ENCODE measurements around the gene MTCL1. TPM values are rescaled to one million over a fixed set of nuclear protein-coding genes. Genes with fewer than 3 reads are reported as not detected.

The MTCL1 gene
- total and polyA plus RNA-seq, 9 of the 15 experiments (the other 6 are each of a cell fraction or from before 2014, with no cell fraction given) = 0.21 to 7.4 (median 3.7) TPM

GRCh38 chr18:8745355-8746014 lies 40.1 kb downstream of the MTCL1 start (continued):
- TF ChIP-seq, protein P1, sequence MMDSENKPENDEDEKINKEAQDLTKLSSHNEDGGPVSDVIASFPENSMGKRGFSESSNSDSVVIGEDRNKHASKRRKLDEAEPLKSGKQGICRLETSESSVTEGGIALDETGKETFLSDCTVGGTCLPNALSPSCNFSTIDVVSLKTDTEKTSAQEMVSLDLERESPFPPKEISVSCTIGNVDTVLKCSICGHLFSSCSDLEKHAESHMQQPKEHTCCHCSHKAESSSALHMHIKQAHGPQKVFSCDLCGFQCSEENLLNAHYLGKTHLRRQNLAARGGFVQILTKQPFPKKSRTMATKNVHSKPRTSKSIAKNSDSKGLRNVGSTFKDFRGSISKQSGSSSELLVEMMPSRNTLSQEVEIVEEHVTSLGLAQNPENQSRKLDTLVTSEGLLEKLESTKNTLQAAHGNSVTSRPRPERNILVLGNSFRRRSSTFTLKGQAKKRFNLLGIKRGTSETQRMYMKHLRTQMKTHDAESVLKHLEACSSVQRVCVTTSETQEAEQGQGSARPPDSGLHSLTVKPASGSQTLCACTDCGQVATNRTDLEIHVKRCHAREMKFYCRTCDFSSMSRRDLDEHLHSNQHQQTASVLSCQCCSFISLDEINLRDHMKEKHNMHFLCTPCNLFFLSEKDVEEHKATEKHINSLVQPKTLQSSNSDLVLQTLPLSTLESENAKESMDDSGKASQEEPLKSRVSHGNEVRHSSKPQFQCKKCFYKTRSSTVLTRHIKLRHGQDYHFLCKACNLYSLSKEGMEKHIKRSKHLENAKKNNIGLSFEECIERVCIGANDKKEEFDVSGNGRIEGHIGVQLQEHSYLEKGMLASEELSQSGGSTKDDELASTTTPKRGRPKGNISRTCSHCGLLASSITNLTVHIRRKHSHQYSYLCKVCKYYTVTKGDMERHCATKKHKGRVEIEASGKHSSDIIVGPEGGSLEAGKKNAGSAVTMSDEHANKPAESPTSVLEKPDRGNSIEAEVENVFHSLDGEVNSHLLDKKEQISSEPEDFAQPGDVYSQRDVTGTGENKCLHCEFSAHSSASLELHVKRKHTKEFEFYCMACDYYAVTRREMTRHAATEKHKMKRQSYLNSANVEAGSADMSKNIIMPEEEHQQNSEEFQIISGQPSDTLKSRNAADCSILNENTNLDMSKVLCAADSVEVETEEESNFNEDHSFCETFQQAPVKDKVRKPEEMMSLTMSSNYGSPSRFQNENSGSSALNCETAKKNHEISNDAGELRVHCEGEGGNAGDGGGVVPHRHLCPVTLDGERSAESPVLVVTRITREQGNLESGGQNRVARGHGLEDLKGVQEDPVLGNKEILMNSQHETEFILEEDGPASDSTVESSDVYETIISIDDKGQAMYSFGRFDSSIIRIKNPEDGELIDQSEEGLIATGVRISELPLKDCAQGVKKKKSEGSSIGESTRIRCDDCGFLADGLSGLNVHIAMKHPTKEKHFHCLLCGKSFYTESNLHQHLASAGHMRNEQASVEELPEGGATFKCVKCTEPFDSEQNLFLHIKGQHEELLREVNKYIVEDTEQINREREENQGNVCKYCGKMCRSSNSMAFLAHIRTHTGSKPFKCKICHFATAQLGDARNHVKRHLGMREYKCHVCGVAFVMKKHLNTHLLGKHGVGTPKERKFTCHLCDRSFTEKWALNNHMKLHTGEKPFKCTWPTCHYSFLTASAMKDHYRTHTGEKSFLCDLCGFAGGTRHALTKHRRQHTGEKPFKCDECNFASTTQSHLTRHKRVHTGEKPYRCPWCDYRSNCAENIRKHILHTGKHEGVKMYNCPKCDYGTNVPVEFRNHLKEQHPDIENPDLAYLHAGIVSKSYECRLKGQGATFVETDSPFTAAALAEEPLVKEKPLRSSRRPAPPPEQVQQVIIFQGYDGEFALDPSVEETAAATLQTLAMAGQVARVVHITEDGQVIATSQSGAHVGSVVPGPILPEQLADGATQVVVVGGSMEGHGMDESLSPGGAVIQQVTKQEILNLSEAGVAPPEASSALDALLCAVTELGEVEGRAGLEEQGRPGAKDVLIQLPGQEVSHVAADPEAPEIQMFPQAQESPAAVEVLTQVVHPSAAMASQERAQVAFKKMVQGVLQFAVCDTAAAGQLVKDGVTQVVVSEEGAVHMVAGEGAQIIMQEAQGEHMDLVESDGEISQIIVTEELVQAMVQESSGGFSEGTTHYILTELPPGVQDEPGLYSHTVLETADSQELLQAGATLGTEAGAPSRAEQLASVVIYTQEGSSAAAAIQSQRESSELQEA (IDR thresholded peaks at IDR 0.05; ENCODE audit: low read depth) = no peak
- no peak for TF ChIP-seq POLR3A (IDR thresholded peaks at IDR 0.05; ENCODE audit: borderline replicate concordance, extremely low read depth, insufficient read depth, insufficient read length)
- TF ChIP-seq ZNF143 (CRISPR knock-in tag; IDR thresholded peaks at IDR 0.05) = no peak
- TF ChIP-seq, protein P2, sequence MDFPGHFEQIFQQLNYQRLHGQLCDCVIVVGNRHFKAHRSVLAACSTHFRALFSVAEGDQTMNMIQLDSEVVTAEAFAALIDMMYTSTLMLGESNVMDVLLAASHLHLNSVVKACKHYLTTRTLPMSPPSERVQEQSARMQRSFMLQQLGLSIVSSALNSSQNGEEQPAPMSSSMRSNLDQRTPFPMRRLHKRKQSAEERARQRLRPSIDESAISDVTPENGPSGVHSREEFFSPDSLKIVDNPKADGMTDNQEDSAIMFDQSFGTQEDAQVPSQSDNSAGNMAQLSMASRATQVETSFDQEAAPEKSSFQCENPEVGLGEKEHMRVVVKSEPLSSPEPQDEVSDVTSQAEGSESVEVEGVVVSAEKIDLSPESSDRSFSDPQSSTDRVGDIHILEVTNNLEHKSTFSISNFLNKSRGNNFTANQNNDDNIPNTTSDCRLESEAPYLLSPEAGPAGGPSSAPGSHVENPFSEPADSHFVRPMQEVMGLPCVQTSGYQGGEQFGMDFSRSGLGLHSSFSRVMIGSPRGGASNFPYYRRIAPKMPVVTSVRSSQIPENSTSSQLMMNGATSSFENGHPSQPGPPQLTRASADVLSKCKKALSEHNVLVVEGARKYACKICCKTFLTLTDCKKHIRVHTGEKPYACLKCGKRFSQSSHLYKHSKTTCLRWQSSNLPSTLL (IDR thresholded peaks at IDR 0.05) = no peak
- TF ChIP-seq SLC30A9 (CRISPR knock-in tag; IDR thresholded peaks at IDR 0.05) = no peak
- TF ChIP-seq ZNF354B (CRISPR knock-in tag; IDR thresholded peaks at IDR 0.05) = no peak
- no peak for TF ChIP-seq MIER1 (IDR thresholded peaks at IDR 0.05; ENCODE audit: low read depth)
- TF ChIP-seq ZNF175 (CRISPR knock-in tag; IDR thresholded peaks at IDR 0.05; ENCODE audit: low read depth) = no peak
- no peak for TF ChIP-seq ARHGAP35 (IDR thresholded peaks at IDR 0.05; ENCODE audit: partially characterized antibody)
- TF ChIP-seq DPF2 (IDR thresholded peaks at IDR 0.05) = no peak
- no peak for TF ChIP-seq CREB3L1 (IDR thresholded peaks at IDR 0.05; ENCODE audit: borderline replicate concordance, low read depth)
- TF ChIP-seq, protein P3, sequence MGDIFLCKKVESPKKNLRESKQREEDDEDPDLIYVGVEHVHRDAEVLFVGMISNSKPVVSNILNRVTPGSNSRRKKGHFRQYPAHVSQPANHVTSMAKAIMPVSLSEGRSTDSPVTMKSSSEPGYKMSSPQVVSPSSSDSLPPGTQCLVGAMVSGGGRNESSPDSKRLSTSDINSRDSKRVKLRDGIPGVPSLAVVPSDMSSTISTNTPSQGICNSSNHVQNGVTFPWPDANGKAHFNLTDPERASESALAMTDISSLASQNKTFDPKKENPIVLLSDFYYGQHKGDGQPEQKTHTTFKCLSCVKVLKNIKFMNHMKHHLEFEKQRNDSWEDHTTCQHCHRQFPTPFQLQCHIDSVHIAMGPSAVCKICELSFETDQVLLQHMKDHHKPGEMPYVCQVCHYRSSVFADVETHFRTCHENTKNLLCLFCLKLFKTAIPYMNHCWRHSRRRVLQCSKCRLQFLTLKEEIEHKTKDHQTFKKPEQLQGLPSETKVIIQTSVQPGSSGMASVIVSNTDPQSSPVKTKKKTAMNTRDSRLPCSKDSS (IDR thresholded peaks at IDR 0.05; ENCODE audit: low read depth, partially characterized antibody) = no peak

Measured in K562 (cell line).